Heart right ventricle (tissue), 16 donors: ENCODE results near the gene KCNK18. TPM values are rescaled to one million over a fixed set of nuclear protein-coding genes. Genes with fewer than 3 reads are reported as not detected.

Source experiments
- ATAC-seq, 8 donors: fragments of 200-7000 bp; cut with Tn5 transposase; one replicate each; pipeline ENCODE4 v1.9.1; 2020; ENCODE audit warnings: mild to moderate bottlenecking in 8 of 8, moderate library complexity in 8 of 8, moderate number of reproducible peaks in 1 of 8
- DNase-seq, 2 donors: peaks; one replicate each; pipeline ENCODE4 v3.0.0-alpha.2; 2020
- H3K27ac ChIP-seq, 10 donors: fragments of 200-600 bp; sonication (generic) in 2 of 10; one replicate each; pipeline versions ENCODE4 v1.5.0 to v1.8.0; 2020 to 2022; ENCODE audit warnings: mild to moderate bottlenecking in 3 of 10
- H3K27me3 ChIP-seq, 7 donors: fragments of 200-600 bp; one replicate each; pipeline ENCODE4 v1.8.0; 2021 to 2022; ENCODE audit warnings: mild to moderate bottlenecking in 2 of 7
- H3K36me3 ChIP-seq, 9 donors: fragments of 200-600 bp; sonication (generic) in 1 of 9; one replicate each; pipeline versions ENCODE4 v1.5.0 to v1.8.0; 2020 to 2022; ENCODE audit warnings: mild to moderate bottlenecking in 2 of 9
- H3K4me1 ChIP-seq, 9 donors: fragments of 200-600 bp; sonication (generic) in 1 of 9; one replicate each; pipeline versions ENCODE4 v1.5.0 to v1.8.0; 2020 to 2022; ENCODE audit warnings: mild to moderate bottlenecking in 4 of 9
- H3K4me3 ChIP-seq, 10 donors: fragments of 200-600 bp; sonication (generic) in 2 of 10; one replicate each; pipeline versions ENCODE4 v1.5.0 to v1.8.0; 2020 to 2022; ENCODE audit warnings: mild to moderate bottlenecking in 7 of 10, moderate library complexity in 2 of 10
- H3K9me3 ChIP-seq, 11 donors: fragments of 200-600 bp in 10 of 11; sonication (generic) in 2 of 11; one replicate each; pipeline versions ENCODE4 v1.5.0 to v1.8.0; 2013 to 2022; ENCODE audit warnings: mild to moderate bottlenecking in 2 of 11, control low read depth in 1 of 11, moderate library complexity in 1 of 11
- WGBS, 2 donors: extraction: QIAGEN DNeasy Blood & Tissue Kit; methylation state at CpG; one replicate each; pipeline ENCODE4 v1.1.7; 2013; ENCODE audit warnings: inconsistent platforms in 1 of 2; 5-methylcytosine and 5-hydroxymethylcytosine counted together
- intact Hi-C, 10 donors: fragments of 100-400 bp; cut with DNase I; formaldehyde crosslinking; loops; one replicate each; pipeline versions ENCODE4 v1.11.1 to v1.14.2; 2022
- microRNA-seq, 2 donors: library from miRNA; unstranded; fragments of <30 nt; microRNA quantifications; one replicate each; pipeline ENCODE4 v1.2.0, GENCODE V29; 2021
- polyA plus RNA-seq, 2 donors: library from polyadenylated mRNA; stranded (reverse); fragments of 200-250 nt; gene quantifications; one replicate each; pipeline ENCODE4 v1.2.3, GENCODE V29; 2013
- total RNA-seq, 10 donors: library from RNA; stranded (reverse); fragmentation: NEBNext Ultra II Directional in 3 of 10; extraction: Animal tissue kit (Norgen Biotek cat#: 25700) in 3 of 10; gene quantifications; one replicate each; pipeline versions ENCODE4 v1.2.1 to v1.2.4, GENCODE V29; 2021 to 2023
- TF ChIP-seq, protein P1 (sequence below), 9 donors: fragments of 200-600 bp; sonication (generic) in 2 of 9; IDR thresholded peaks; one replicate each; pipeline versions ENCODE4 v1.5.0 to v1.8.0; 2021 to 2022; ENCODE audit warnings: antibody characterized with exemption in 9 of 9, mild to moderate bottlenecking in 5 of 9, moderate library complexity in 1 of 9
- donor health status: Arrhythmogenic right ventricular cardiomyopathy.
- donor health status: ischemic (EF 13 %, LVEDD 7.1; RV severe dilation, severe dysfunction).
- donor health status: healthy with polysubstance abuse.
- donor health status: DM: no; HTN: yes; CAD: no.
- donor health status: DM: no; HTN: no; CAD: no.
- donor health status: ischemic (EF 25% LVEDD 6.9; RV normal size, moderate dysfunction).
- donor health status: ischemic (EF 25% LVEDD 5.7; RV mildly dilated, moderate dysfunction).
- donor health status: healthy.
- donor health status: DM: yes; HTN: yes; CAD: no.
- donor health status: Ischemic cardiomyopathy.
- donor health status: ischemic (EF 35%, LVEDD 5.7; RV mildly dilated, moderate dysfunction).
- donor health status: nonischemic (EF 11% LVEDD 7.7; RV severe dilation, severe dysfunction).
- donor health status: DM: yes; HTN: yes; CAD: no.
- donor health status: PGD.
- donor health status: ischemic (EF 29% LVEDD 5.4; RV normal size, mild dysfunction).
- donor health status: nonischemic (EF 23%, LVEDD 6.1; RV moderate dilation, normal function).

KCNK18 gene
- total and polyA plus RNA-seq, 12 donors = not detected

DNA sequence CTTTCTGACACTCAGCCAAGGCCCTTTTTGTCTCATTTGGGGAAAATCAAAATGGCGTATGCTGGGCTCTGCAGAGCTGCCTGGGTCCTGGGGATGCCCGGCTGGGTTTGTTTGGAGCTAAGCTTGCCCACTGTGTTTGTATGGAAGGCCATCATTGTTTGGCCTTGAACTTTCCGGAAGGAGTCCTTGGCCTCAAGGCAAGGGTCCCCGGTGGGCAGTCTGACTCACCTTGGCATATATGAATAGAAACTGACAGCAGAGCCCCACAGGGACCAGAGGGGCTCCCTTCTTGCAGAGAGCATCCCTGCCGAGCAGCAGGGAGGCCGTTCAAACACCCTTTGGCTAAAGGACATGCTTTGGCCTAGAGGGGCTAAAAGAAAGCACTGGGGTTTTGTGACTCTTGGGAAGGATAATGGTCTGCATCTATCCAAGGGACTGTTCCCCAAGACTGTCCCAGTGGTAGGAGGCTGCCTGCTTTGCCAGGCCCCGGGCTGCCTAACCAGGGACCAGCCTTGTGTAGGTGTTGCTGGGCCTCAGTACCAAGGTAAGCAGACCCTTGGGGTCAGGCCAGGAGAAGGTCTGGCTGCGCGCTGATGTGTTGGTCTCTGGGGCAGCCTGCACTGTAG is 58.7 kb downstream of the KCNK18 start:
- peaks cover 0 to 77% (median 46%) of the 10 kb centered on the region in 7 donors for H3K27me3 ChIP-seq
- no peak for DNase-seq
- intact Hi-C loops = no loop called here

DNA sequence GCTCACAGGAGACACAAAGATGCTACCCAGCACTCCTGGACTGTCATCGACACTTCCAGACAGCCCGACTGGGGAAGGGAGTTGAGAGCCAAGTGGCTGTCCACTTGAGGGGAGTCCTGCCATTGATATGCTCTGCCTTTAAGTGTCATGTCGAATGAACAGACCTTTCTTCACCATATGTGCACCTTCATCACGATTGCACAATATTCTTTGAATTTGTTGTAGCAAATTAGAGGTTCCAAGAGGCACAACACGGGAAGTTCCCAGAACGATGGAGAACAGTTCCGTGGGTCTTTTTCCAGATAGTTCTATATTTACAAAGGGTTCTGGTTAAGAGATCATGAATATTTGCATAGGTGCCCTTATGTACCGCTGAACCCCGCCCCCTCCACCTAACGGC is 59.6 kb downstream of the KCNK18 start:
- Histone ChIP-seq H3K4me3 (no peak overlapping the region), H3K27me3 (peaks cover 0 to 82% (median 48%) of the 10 kb centered on the region in 7 donors), H3K36me3 (no peaks in the 10 kb centered on the region), H3K9me3 (no peaks in the 10 kb centered on the region), H3K27ac (no peak overlapping the region), H3K4me1 (no peaks in the 10 kb centered on the region)
- TF ChIP-seq, protein P1, sequence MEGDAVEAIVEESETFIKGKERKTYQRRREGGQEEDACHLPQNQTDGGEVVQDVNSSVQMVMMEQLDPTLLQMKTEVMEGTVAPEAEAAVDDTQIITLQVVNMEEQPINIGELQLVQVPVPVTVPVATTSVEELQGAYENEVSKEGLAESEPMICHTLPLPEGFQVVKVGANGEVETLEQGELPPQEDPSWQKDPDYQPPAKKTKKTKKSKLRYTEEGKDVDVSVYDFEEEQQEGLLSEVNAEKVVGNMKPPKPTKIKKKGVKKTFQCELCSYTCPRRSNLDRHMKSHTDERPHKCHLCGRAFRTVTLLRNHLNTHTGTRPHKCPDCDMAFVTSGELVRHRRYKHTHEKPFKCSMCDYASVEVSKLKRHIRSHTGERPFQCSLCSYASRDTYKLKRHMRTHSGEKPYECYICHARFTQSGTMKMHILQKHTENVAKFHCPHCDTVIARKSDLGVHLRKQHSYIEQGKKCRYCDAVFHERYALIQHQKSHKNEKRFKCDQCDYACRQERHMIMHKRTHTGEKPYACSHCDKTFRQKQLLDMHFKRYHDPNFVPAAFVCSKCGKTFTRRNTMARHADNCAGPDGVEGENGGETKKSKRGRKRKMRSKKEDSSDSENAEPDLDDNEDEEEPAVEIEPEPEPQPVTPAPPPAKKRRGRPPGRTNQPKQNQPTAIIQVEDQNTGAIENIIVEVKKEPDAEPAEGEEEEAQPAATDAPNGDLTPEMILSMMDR (IDR thresholded peaks at IDR 0.05) = no peak
- ATAC-seq (no peak), DNase-seq (no peak)
- WGBS, 2 donors = 67 to 71% methylated on average over 10 of the region's 10 CpGs
- intact Hi-C loops = no loop called here

More for the DNA sequence above, 58.7 kb downstream of the KCNK18 start:
- Histone ChIP-seq H3K4me3 (no peak overlapping the region), H3K4me1 (no peaks in the 10 kb centered on the region), H3K27ac (no peak overlapping the region), H3K36me3 (no peaks in the 10 kb centered on the region), H3K9me3 (no peaks in the 10 kb centered on the region)
- no peak for ATAC-seq
- TF ChIP-seq, protein P1 (IDR thresholded peaks at IDR 0.05) = no peak
- 88 to 92% methylated on average over 9 of the region's 9 CpGs for WGBS, 2 donors

DNA sequence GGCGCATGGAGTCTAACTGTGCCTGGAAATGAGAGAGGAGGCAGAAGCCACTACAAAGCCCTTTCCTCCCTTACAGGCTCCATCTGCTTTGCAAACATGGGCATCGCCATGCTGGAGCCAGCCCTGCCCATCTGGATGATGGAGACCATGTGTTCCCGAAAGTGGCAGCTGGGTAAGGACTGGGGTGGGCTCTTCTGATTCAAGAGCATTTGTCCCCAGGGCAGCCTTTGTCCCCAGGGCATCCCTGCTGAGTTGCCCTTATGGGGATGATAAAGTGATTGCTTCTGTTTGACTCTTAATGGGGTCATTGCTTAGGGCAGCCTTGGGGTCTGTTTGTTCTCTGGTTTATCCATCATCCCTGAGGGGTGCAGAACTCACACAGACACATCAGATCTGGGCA is 60.4 kb downstream of the KCNK18 start:
- TF ChIP-seq, protein P1 (IDR thresholded peaks at IDR 0.05) = no peak
- Histone ChIP-seq H3K4me3 (no peak overlapping the region), H3K9me3 (no peaks in the 10 kb centered on the region), H3K36me3 (no peaks in the 10 kb centered on the region), H3K27me3 (peaks cover 0 to 81% (median 49%) of the 10 kb centered on the region in 7 donors), H3K27ac (no peak overlapping the region), H3K4me1 (no peaks in the 10 kb centered on the region)
- DNase-seq (no peak), ATAC-seq (no peak)
- WGBS, 2 donors = 76 to 87% methylated on average over 3 of the region's 3 CpGs
- intact Hi-C loops = no loop called here

DNA sequence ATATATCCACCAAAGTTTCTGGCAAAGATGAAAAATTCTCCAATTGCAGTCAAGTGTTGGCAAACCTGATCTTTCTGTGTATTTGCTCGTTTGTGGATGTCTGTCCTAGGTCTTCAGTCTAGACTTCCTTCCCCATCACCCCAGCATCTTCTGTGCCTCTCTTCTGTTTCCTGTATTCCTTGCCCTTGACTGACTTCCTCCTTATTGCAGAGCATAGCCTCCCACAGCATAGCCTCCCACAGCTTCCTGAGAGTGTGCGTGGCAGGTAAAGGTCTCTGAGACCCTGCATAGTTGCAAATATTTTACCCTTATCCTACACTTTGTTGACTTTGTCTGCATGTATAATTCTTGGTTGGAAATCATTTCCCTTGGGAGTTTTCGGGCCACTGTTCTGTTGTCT is 62.0 kb downstream of the KCNK18 start:
- H3K36me3 ChIP-seq = no peaks in the 10 kb centered on the region
- H3K9me3 ChIP-seq = no peaks in the 10 kb centered on the region
- no peak overlapping the region for H3K27ac ChIP-seq
- peaks cover 0 to 83% (median 53%) of the 10 kb centered on the region in 7 donors for H3K27me3 ChIP-seq
- 50 to 61% methylated on average over 3 of the region's 3 CpGs for WGBS, 2 donors
- no peak overlapping the region for H3K4me3 ChIP-seq
- H3K4me1 ChIP-seq = no peaks in the 10 kb centered on the region
- intact Hi-C loops = no loop called here
- TF ChIP-seq, protein P1 (IDR thresholded peaks at IDR 0.05) = no peak
- no peak for DNase-seq
- ATAC-seq = no peak

Small RNA genes within 50 kb of the gene (microRNA-seq; reads per million reads assigned to microRNA genes)
- gene MIR3663 = 0 reads per million in 2 donors

Other genes with a start within 250 kb of the KCNK18 start
- 10 to 100 TPM in 1 of 10 donors, 1 to 10 TPM in 9; 1.6 to 13.1 (median 3.1) TPM for gene SHTN1, start 192.3 kb upstream of the KCNK18 start, total RNA-seq
- gene SHTN1, start 192.3 kb upstream of the KCNK18 start, polyA plus RNA-seq = 1 to 10 TPM in 1 of 2 donors, under 1 TPM in 1; 0.86 to 3.0 TPM
- not detected for gene VAX1, start 59.2 kb upstream of the KCNK18 start, total RNA-seq
- gene VAX1, start 59.2 kb upstream of the KCNK18 start, polyA plus RNA-seq = not detected
- under 1 TPM in 9 of 10 donors, not detected in 1; 0.12 to 0.47 (median 0.20) TPM for gene SLC18A2, start 43.6 kb downstream of the KCNK18 start, total RNA-seq
- gene SLC18A2, start 43.6 kb downstream of the KCNK18 start, polyA plus RNA-seq = under 1 TPM; 0.07 to 0.12 TPM
- gene PDZD8, start 178.0 kb downstream of the KCNK18 start, total RNA-seq = 10 to 100 TPM; 16.8 to 31.3 (median 23.1) TPM
- gene PDZD8, start 178.0 kb downstream of the KCNK18 start, polyA plus RNA-seq = 1 to 10 TPM; 2.0 to 4.1 TPM